ENCODE results near the gene ARHGAP44. TPM values are rescaled to one million over a fixed set of nuclear protein-coding genes. Genes with fewer than 3 reads are reported as not detected.

ARHGAP44 gene
- total RNA-seq, 1 experiment from 2014 or later: 7.3 TPM

DNA sequence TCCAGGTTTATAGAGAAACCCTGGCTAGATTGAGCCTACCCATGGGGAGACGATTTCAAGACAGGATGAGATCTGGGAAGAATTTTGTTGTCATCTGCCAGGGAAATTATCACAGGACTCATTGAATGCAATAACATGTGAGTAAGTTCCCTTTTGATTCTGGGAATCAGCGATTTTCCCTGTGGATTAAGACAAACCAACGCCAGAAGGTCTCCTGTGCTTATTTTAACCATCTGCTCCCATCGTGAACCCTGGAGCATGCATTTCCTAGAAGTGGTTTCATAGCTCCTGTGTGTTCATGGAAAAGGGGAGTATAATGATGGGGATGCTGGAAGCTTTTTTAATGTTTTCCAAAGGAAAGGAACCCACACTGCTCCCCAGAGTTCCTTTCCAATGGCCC is 21.0 kb upstream of the ARHGAP44 start:
- TF ChIP-seq TCF7L2 (IDR thresholded peaks at IDR 0.05; ENCODE audit: borderline replicate concordance, extremely low read depth, insufficient read depth, insufficient read length): no peak
- no peak for TF ChIP-seq ZBTB33 (IDR thresholded peaks at IDR 0.05; ENCODE audit: extremely low read depth, insufficient replicate concordance, low read length)
- H3K27ac ChIP-seq (ENCODE audit: low read depth, low read length): no peak overlapping the region
- H3K36me3 ChIP-seq (ENCODE audit: control insufficient read depth in 1 of 2, insufficient read depth in 2 of 2, low read length in 2 of 2): no peaks in the 10 kb centered on the region
- H3K27me3 ChIP-seq (ENCODE audit: insufficient read depth, low read length): peaks cover 64% of the 10 kb centered on the region
- RAD21 ChIA-PET (ENCODE audit: low non-redundant PET in 1 of 2, low total read pairs in 2 of 2, uncharacterized antibody in 2 of 2, unreplicated experiment in 2 of 2): no interaction called here
- H4K20me1 ChIP-seq (ENCODE audit: insufficient read depth): no peaks in the 10 kb centered on the region
- H3K9ac ChIP-seq (ENCODE audit: low read length): no peak overlapping the region
- H3K4me3 ChIP-seq (replicated peaks in 1 of 2; ENCODE audit: low read depth in 1 of 2, low read length in 2 of 2): no peak overlapping the region
- intact Hi-C loops (cut with micrococcal nuclease): no loop called here
- ATAC-seq (no peak), DNase-seq (ENCODE audit: low read depth, low spot score) (no peak)
- CTCF ChIA-PET: no interaction called here
- H3K9me2 ChIP-seq (ENCODE audit: insufficient read depth): no peaks in the 10 kb centered on the region
- H3K9me3 ChIP-seq (ENCODE audit: control insufficient read depth in 1 of 2, insufficient read depth in 1 of 2, low read depth in 1 of 2, low read length in 2 of 2): no peaks in the 10 kb centered on the region
- no peak overlapping the region for H2AFZ ChIP-seq (ENCODE audit: low read depth, low read length, poor library complexity, severe bottlenecking)
- no peak overlapping the region for H3K4me2 ChIP-seq (ENCODE audit: low read length)
- POLR2A ChIA-PET: no interaction called here
- no peaks in the 10 kb centered on the region for H3K79me2 ChIP-seq (ENCODE audit: insufficient read depth, low read length)
- no TSS peak for BruUV-seq (replicated peaks)
- H3K4me1 ChIP-seq (ENCODE audit: control insufficient read depth in 1 of 2, insufficient read depth in 2 of 2, low read length in 2 of 2): peaks cover 0 to 6% of the 10 kb centered on the region in 2 experiments; a peak in 1 of 4 replicates

GRCh38 chr17:12769981-12770380 is 19.3 kb upstream of the ARHGAP44 start:
- intact Hi-C loops (cut with micrococcal nuclease): no loop called here
- peaks cover 0 to 6% of the 10 kb centered on the region in 2 experiments; a peak in 1 of 4 replicates for H3K4me1 ChIP-seq (ENCODE audit: control insufficient read depth in 1 of 2, insufficient read depth in 2 of 2, low read length in 2 of 2)
- ChIA-PET POLR2A (no interaction called here), RAD21 (ENCODE audit: low non-redundant PET in 1 of 2, low total read pairs in 2 of 2, uncharacterized antibody in 2 of 2, unreplicated experiment in 2 of 2) (no interaction called here), CTCF (no interaction called here)
- no peak overlapping the region for H3K9ac ChIP-seq (ENCODE audit: low read length)
- H3K36me3 ChIP-seq (ENCODE audit: control insufficient read depth in 1 of 2, insufficient read depth in 2 of 2, low read length in 2 of 2): no peaks in the 10 kb centered on the region
- H3K4me3 ChIP-seq (replicated peaks in 1 of 2; ENCODE audit: low read depth in 1 of 2, low read length in 2 of 2): no peak overlapping the region
- no peaks in the 10 kb centered on the region for H3K79me2 ChIP-seq (ENCODE audit: insufficient read depth, low read length)
- no peaks in the 10 kb centered on the region for H4K20me1 ChIP-seq (ENCODE audit: insufficient read depth)
- H3K4me2 ChIP-seq (ENCODE audit: low read length): no peak overlapping the region
- H3K9me3 ChIP-seq (ENCODE audit: control insufficient read depth in 1 of 2, insufficient read depth in 1 of 2, low read depth in 1 of 2, low read length in 2 of 2): no peaks in the 10 kb centered on the region
- H3K9me2 ChIP-seq (ENCODE audit: insufficient read depth): no peaks in the 10 kb centered on the region
- H3K27me3 ChIP-seq (ENCODE audit: insufficient read depth, low read length): peaks cover 56% of the 10 kb centered on the region
- no peak overlapping the region for H2AFZ ChIP-seq (ENCODE audit: low read depth, low read length, poor library complexity, severe bottlenecking)
- no TSS peak for BruUV-seq (replicated peaks)
- no peak for DNase-seq (ENCODE audit: low read depth, low spot score)
- ATAC-seq: no peak
- no peak overlapping the region for H3K27ac ChIP-seq (ENCODE audit: low read depth, low read length)
- TF ChIP-seq ELF1 (IDR thresholded peaks at IDR 0.05; ENCODE audit: borderline replicate concordance, low read depth) (no peak), EGR1 (IDR thresholded peaks at IDR 0.05; ENCODE audit: low read depth) (no peak), ZNF274 (IDR thresholded peaks at IDR 0.05; ENCODE audit: low read depth, low read length) (no peak), SP1 (IDR thresholded peaks at IDR 0.05; ENCODE audit: low read depth) (no peak), SRF (IDR thresholded peaks at IDR 0.05; ENCODE audit: low read depth) (no peak), CBX3 (IDR thresholded peaks at IDR 0.05; ENCODE audit: low read depth) (no peak), JUND (IDR thresholded peaks at IDR 0.05) (no peak), POLR2A (IDR thresholded peaks at IDR 0.05; ENCODE audit: borderline replicate concordance, extremely low read depth, insufficient read depth, insufficient read length) (no peak), POLR2AphosphoS5 (IDR thresholded peaks at IDR 0.05; ENCODE audit: low read depth, low read length) (no peak)
- TF ChIP-seq, protein P1, sequence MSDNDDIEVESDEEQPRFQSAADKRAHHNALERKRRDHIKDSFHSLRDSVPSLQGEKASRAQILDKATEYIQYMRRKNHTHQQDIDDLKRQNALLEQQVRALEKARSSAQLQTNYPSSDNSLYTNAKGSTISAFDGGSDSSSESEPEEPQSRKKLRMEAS (IDR thresholded peaks at IDR 0.05): no peak
- TF ChIP-seq, protein P2, sequence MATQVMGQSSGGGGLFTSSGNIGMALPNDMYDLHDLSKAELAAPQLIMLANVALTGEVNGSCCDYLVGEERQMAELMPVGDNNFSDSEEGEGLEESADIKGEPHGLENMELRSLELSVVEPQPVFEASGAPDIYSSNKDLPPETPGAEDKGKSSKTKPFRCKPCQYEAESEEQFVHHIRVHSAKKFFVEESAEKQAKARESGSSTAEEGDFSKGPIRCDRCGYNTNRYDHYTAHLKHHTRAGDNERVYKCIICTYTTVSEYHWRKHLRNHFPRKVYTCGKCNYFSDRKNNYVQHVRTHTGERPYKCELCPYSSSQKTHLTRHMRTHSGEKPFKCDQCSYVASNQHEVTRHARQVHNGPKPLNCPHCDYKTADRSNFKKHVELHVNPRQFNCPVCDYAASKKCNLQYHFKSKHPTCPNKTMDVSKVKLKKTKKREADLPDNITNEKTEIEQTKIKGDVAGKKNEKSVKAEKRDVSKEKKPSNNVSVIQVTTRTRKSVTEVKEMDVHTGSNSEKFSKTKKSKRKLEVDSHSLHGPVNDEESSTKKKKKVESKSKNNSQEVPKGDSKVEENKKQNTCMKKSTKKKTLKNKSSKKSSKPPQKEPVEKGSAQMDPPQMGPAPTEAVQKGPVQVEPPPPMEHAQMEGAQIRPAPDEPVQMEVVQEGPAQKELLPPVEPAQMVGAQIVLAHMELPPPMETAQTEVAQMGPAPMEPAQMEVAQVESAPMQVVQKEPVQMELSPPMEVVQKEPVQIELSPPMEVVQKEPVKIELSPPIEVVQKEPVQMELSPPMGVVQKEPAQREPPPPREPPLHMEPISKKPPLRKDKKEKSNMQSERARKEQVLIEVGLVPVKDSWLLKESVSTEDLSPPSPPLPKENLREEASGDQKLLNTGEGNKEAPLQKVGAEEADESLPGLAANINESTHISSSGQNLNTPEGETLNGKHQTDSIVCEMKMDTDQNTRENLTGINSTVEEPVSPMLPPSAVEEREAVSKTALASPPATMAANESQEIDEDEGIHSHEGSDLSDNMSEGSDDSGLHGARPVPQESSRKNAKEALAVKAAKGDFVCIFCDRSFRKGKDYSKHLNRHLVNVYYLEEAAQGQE (IDR thresholded peaks at IDR 0.05; ENCODE audit: low read depth): no peak
- TF ChIP-seq, protein P3, sequence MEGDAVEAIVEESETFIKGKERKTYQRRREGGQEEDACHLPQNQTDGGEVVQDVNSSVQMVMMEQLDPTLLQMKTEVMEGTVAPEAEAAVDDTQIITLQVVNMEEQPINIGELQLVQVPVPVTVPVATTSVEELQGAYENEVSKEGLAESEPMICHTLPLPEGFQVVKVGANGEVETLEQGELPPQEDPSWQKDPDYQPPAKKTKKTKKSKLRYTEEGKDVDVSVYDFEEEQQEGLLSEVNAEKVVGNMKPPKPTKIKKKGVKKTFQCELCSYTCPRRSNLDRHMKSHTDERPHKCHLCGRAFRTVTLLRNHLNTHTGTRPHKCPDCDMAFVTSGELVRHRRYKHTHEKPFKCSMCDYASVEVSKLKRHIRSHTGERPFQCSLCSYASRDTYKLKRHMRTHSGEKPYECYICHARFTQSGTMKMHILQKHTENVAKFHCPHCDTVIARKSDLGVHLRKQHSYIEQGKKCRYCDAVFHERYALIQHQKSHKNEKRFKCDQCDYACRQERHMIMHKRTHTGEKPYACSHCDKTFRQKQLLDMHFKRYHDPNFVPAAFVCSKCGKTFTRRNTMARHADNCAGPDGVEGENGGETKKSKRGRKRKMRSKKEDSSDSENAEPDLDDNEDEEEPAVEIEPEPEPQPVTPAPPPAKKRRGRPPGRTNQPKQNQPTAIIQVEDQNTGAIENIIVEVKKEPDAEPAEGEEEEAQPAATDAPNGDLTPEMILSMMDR (IDR thresholded peaks at IDR 0.05 in 2 of 3, conservative IDR thresholded peaks at IDR 0.05 in 1 of 3; ENCODE audit: borderline replicate concordance in 1 of 3, insufficient read depth in 1 of 3, low read depth in 2 of 3, low read length in 2 of 3): no peak
